SK-N-SH treated with all-trans-retinoic acid at 6 μM for 48 hours (cell line): Measurements from ENCODE around the gene FABP2.
"Not testable (repeated sequence)": the region's sequence is repeated elsewhere in the genome, so short reads cannot be mapped to it uniquely, and the experiment has no call there.

Experiments
- RARB ChIP-seq: fragments of 250-450 bp; sonication (Bioruptor Pico); IDR thresholded peaks from 2 replicates; pipeline ENCODE4 v1.8.0; 2021; ENCODE audit warnings: mild to moderate bottlenecking, moderate library complexity
- TCF4 ChIP-seq: fragments of 250-450 bp; sonication (Bioruptor Pico); IDR thresholded peaks from 2 replicates; pipeline ENCODE4 v1.8.0; 2021; ENCODE audit warnings: mild to moderate bottlenecking, moderate library complexity, borderline replicate concordance
- ZFP30 ChIP-seq: fragments of 450-650 bp; formaldehyde crosslinking; IDR thresholded peaks from 2 replicates; pipeline ENCODE4 v1.5.0; 2022; ENCODE audit warnings: mild to moderate bottlenecking, moderate library complexity

- not testable (repeated sequence) for TF ChIP-seq TCF4 (CRISPR knock-in tag); ZFP30 (CRISPR knock-in tag); RARB
These were observed 14.5 kb upstream of the FABP2 start for GRCh38 chr4:119336332-119336979.
